GM19240 (cell line): Measurements from ENCODE around the gene PLGLB2.
"Not testable (repeated sequence)": the region's sequence is repeated elsewhere in the genome, so short reads cannot be mapped to it uniquely, and the experiment has no call there.

Experiments used
- DNase-seq: peaks from one replicate; pipeline ENCODE4 v3.0.0; 2011; ENCODE audit warnings: low spot score; ENCODE audit not compliant: insufficient read length

The PLGLB2 gene

GRCh38 chr2:87747791-87748190 lies at the start of gene PLGLB2:
TSS of gene PLGLB2 (plus strand) at chr2:87748087. CDS start at chr2:87748154, 67 bp downstream.
- not testable (repeated sequence) for DNase-seq

GRCh38 chr2:87704572-87705323 lies 43.1 kb upstream of the PLGLB2 start:
- not testable (repeated sequence) for DNase-seq

- DNase-seq = not testable (repeated sequence)
Measured at GRCh38 chr2:87708368-87708767, 39.5 kb upstream of the PLGLB2 start.

- DNase-seq = not testable (repeated sequence)
Measured at GRCh38 chr2:87727940-87728599, 19.8 kb upstream of the PLGLB2 start.

- DNase-seq = not testable (repeated sequence)
Measured at GRCh38 chr2:87740928-87741327, 7.0 kb upstream of the PLGLB2 start.

GRCh38 chr2:87742393-87743108 lies 5.3 kb upstream of the PLGLB2 start:
- DNase-seq = not testable (repeated sequence)

GRCh38 chr2:87743638-87744037 lies 4.2 kb upstream of the PLGLB2 start:
- DNase-seq = not testable (repeated sequence)

GRCh38 chr2:87745353-87745951 lies 2.4 kb upstream of the PLGLB2 start:
- DNase-seq = not testable (repeated sequence)

GRCh38 chr2:87748524-87748923 lies 637 bp downstream of the PLGLB2 start:
- not testable (repeated sequence) for DNase-seq

GRCh38 chr2:87750560-87750959 lies 2.7 kb downstream of the PLGLB2 start:
- DNase-seq = not testable (repeated sequence)

GRCh38 chr2:87754759-87755158 lies 6.9 kb downstream of the PLGLB2 start:
- not testable (repeated sequence) for DNase-seq
